ENCODE data around the gene CCDC134. TPM values are rescaled to one million over a fixed set of nuclear protein-coding genes. Genes with fewer than 3 reads are reported as not detected.
"Not testable (repeated sequence)": the region's sequence is repeated elsewhere in the genome, so short reads cannot be mapped to it uniquely, and the experiment has no call there.

Gene CCDC134
- total RNA-seq, 1 experiment from 2014 or later = 21.2 TPM

GRCh38 chr22:41826021-41826420, 25.5 kb downstream of the CCDC134 start:
- no peak overlapping the region for H3K4me3 ChIP-seq
- no peaks in the 10 kb centered on the region for H3K27me3 ChIP-seq
- no peak for DNase-seq
- no peak overlapping the region for H3K27ac ChIP-seq
- H3K36me3 ChIP-seq = no peaks in the 10 kb centered on the region
- H3K4me1 ChIP-seq = peaks cover 45% of the 10 kb centered on the region
- H3K9me3 ChIP-seq (replicated peaks) = no peaks in the 10 kb centered on the region

- H3K9me3 ChIP-seq (replicated peaks) = no peaks in the 10 kb centered on the region
- H3K27ac ChIP-seq = no peak overlapping the region
- peaks cover 51% of the 10 kb centered on the region for H3K4me1 ChIP-seq
- H3K36me3 ChIP-seq = no peaks in the 10 kb centered on the region
- H3K27me3 ChIP-seq = no peaks in the 10 kb centered on the region
- DNase-seq = no peak
- no peak overlapping the region for H3K4me3 ChIP-seq
These were observed 26.2 kb downstream of the CCDC134 start for GRCh38 chr22:41826430-41827383.

- DNase-seq = peak; percentile 58 to 73
- H3K4me1 ChIP-seq = peaks cover 56% of the 10 kb centered on the region
These were observed 27.2 kb downstream of the CCDC134 start for GRCh38 chr22:41827671-41828070.

GRCh38 chr22:41828516-41828915, 28.0 kb downstream of the CCDC134 start:
- Histone ChIP-seq H3K36me3 (no peaks in the 10 kb centered on the region), H3K27ac (peak overlapping the region; percentile 13; the same call in 1 of the 2 replicates), H3K4me1 (peaks cover 56% of the 10 kb centered on the region), H3K4me3 (no peak overlapping the region), H3K9me3 (replicated peaks) (no peaks in the 10 kb centered on the region), H3K27me3 (no peaks in the 10 kb centered on the region)
- DNase-seq = peak; percentile 70 to 77

More at GRCh38 chr22:41827671-41828070, 27.2 kb downstream of the CCDC134 start:
- H3K4me3 ChIP-seq = no peak overlapping the region
- no peaks in the 10 kb centered on the region for H3K27me3 ChIP-seq
- no peaks in the 10 kb centered on the region for H3K36me3 ChIP-seq
- H3K27ac ChIP-seq = peak overlapping the region; percentile 3; the same call in 1 of the 2 replicates
- H3K9me3 ChIP-seq (replicated peaks) = no peaks in the 10 kb centered on the region

- Histone ChIP-seq H3K36me3 (no peaks in the 10 kb centered on the region), H3K27ac (no peak overlapping the region), H3K27me3 (no peaks in the 10 kb centered on the region), H3K4me3 (no peak overlapping the region), H3K4me1 (peaks cover 56% of the 10 kb centered on the region), H3K9me3 (replicated peaks) (no peaks in the 10 kb centered on the region)
- DNase-seq = no peak
These were observed 29.7 kb downstream of the CCDC134 start for GRCh38 chr22:41830174-41830573.

GRCh38 chr22:41831383-41831782, 30.9 kb downstream of the CCDC134 start:
- Histone ChIP-seq H3K36me3 (peaks cover 5% of the 10 kb centered on the region), H3K27me3 (no peaks in the 10 kb centered on the region), H3K4me1 (peaks cover 46% of the 10 kb centered on the region), H3K4me3 (no peak overlapping the region), H3K27ac (peak overlapping the region; percentile 86), H3K9me3 (replicated peaks) (no peaks in the 10 kb centered on the region)
- DNase-seq = peak; percentile 43 to 70

- Histone ChIP-seq H3K27ac (peak overlapping the region; percentile 86), H3K9me3 (replicated peaks) (no peaks in the 10 kb centered on the region), H3K27me3 (no peaks in the 10 kb centered on the region), H3K4me3 (peak overlapping the region; percentile 93), H3K4me1 (peaks cover 40% of the 10 kb centered on the region), H3K36me3 (peaks cover 12% of the 10 kb centered on the region)
- DNase-seq = peak in 1 of 2 experiments; percentile 47
These were observed 31.5 kb downstream of the CCDC134 start for GRCh38 chr22:41831828-41832552.

GRCh38 chr22:41832553-41833368, 32.3 kb downstream of the CCDC134 start, which contains the start of gene SREBF2:
TSS of gene SREBF2 (plus strand) at chr22:41833105. CDS start at chr22:41833271, 166 bp downstream.
- Histone ChIP-seq H3K36me3 (peaks cover 12% of the 10 kb centered on the region), H3K9me3 (replicated peaks) (no peaks in the 10 kb centered on the region), H3K4me3 (peak within 1 kb of the TSS; percentile 93), H3K27me3 (no peaks in the 10 kb centered on the region), H3K4me1 (peaks cover 32% of the 10 kb centered on the region), H3K27ac (peak within 1 kb of the TSS; percentile 86)
- DNase-seq = peak; percentile 99

- Histone ChIP-seq H3K4me1 (peaks cover 25% of the 10 kb centered on the region), H3K27me3 (no peaks in the 10 kb centered on the region), H3K36me3 (peaks cover 16% of the 10 kb centered on the region), H3K27ac (peak overlapping the region; percentile 86), H3K9me3 (replicated peaks) (no peaks in the 10 kb centered on the region), H3K4me3 (peak overlapping the region; percentile 93)
- peak; percentile 35 to 53 for DNase-seq
These were observed 33.0 kb downstream of the CCDC134 start for GRCh38 chr22:41833369-41834004.

GRCh38 chr22:41834005-41834944, 33.8 kb downstream of the CCDC134 start:
- peak overlapping the region; percentile 93 for H3K4me3 ChIP-seq
- H3K27ac ChIP-seq = peak overlapping the region; percentile 86
- no peaks in the 10 kb centered on the region for H3K9me3 ChIP-seq (replicated peaks)
- no peaks in the 10 kb centered on the region for H3K27me3 ChIP-seq
- H3K4me1 ChIP-seq = peaks cover 17% of the 10 kb centered on the region
- no peak for DNase-seq
- H3K36me3 ChIP-seq = peaks cover 19% of the 10 kb centered on the region

GRCh38 chr22:41835462-41835861, 35.0 kb downstream of the CCDC134 start:
- not testable (repeated sequence) for H3K27me3 ChIP-seq; H3K9me3 ChIP-seq (replicated peaks); H3K4me3 ChIP-seq; H3K27ac ChIP-seq; DNase-seq
- Histone ChIP-seq H3K36me3 (peaks cover 21% of the 10 kb centered on the region), H3K4me1 (peaks cover 13% of the 10 kb centered on the region)

- peaks cover 30% of the 10 kb centered on the region for H3K36me3 ChIP-seq
- H3K9me3 ChIP-seq (replicated peaks) = no peaks in the 10 kb centered on the region
- no peak overlapping the region for H3K27ac ChIP-seq
- DNase-seq = no peak
- no peak overlapping the region for H3K4me3 ChIP-seq
- no peaks in the 10 kb centered on the region for H3K27me3 ChIP-seq
- peaks cover 6% of the 10 kb centered on the region for H3K4me1 ChIP-seq
These were observed 36.1 kb downstream of the CCDC134 start for GRCh38 chr22:41836551-41836950.
